Fibroblast of skin of right biceps (primary cell): ENCODE results near the gene ACBD6.
"Not testable (repeated sequence)": the region's sequence is repeated elsewhere in the genome, so short reads cannot be mapped to it uniquely, and the experiment has no call there.

Experiments
- DNase-seq: peaks from one replicate; pipeline ENCODE4 v3.0.0-alpha.2; 2013

The ACBD6 gene

GRCh38 chr1:180412583-180412982 lies 89.8 kb downstream of the ACBD6 start:
- DNase-seq = no peak

- not testable (repeated sequence) for DNase-seq
Measured at GRCh38 chr1:180408128-180408527, 94.2 kb downstream of the ACBD6 start.

- DNase-seq = no peak
Measured at GRCh38 chr1:180407051-180407450, 95.3 kb downstream of the ACBD6 start.

GRCh38 chr1:180402551-180402950 lies 99.8 kb downstream of the ACBD6 start:
- no peak for DNase-seq

- no peak for DNase-seq
Measured at GRCh38 chr1:180402001-180402400, 100.4 kb downstream of the ACBD6 start.

GRCh38 chr1:180397175-180397574 lies 105.2 kb downstream of the ACBD6 start:
- DNase-seq = no peak

- DNase-seq = no peak
Measured at GRCh38 chr1:180392427-180393145, 109.8 kb downstream of the ACBD6 start.

- DNase-seq = no peak
Measured at GRCh38 chr1:180392020-180392419, 110.4 kb downstream of the ACBD6 start.

- no peak for DNase-seq
Measured at GRCh38 chr1:180387413-180387812, 115.0 kb downstream of the ACBD6 start.

GRCh38 chr1:180386745-180387367 lies 115.5 kb downstream of the ACBD6 start:
- peak; percentile 4 for DNase-seq

GRCh38 chr1:180385144-180385543 lies 117.2 kb downstream of the ACBD6 start:
- no peak for DNase-seq

GRCh38 chr1:180384286-180385005 lies 117.9 kb downstream of the ACBD6 start:
- DNase-seq = no peak

GRCh38 chr1:180382326-180383115 lies 119.9 kb downstream of the ACBD6 start:
- DNase-seq = peak; percentile 20

- no peak for DNase-seq
Measured at GRCh38 chr1:180381184-180381580, 121.2 kb downstream of the ACBD6 start.

GRCh38 chr1:180380259-180381183 lies 121.9 kb downstream of the ACBD6 start:
- no peak for DNase-seq

GRCh38 chr1:180376800-180377199 lies 125.6 kb downstream of the ACBD6 start:
- no peak for DNase-seq

- no peak for DNase-seq
Measured at GRCh38 chr1:180376253-180376652, 126.1 kb downstream of the ACBD6 start.

- DNase-seq = no peak
Measured at GRCh38 chr1:180372728-180373127, 129.6 kb downstream of the ACBD6 start.

- DNase-seq = no peak
Measured at GRCh38 chr1:180370597-180370996, 131.8 kb downstream of the ACBD6 start.

GRCh38 chr1:180370188-180370587 lies 132.2 kb downstream of the ACBD6 start:
- no peak for DNase-seq

GRCh38 chr1:180369061-180369460 lies 133.3 kb downstream of the ACBD6 start:
- no peak for DNase-seq
